A673 (cell line): ENCODE results near the gene ADGRL2. TPM values are rescaled to one million over a fixed set of nuclear protein-coding genes. Genes with fewer than 3 reads are reported as not detected.

Experiments used
- BruUV-seq: library from RNA; stranded (reverse); fragments of 400-500 nt; replicated peaks from 2 replicates; lab custom pipeline; 2021; lab: Mats Ljungman, UMichigan
- CTCF ChIA-PET: fragments of 300-600 bp; sonication (Branson Sonifier 250); formaldehyde crosslinking; loops from one replicate; lab custom pipeline; 2022; ENCODE audit warnings: antibody characterized with exemption; lab: Charles Lee
- POLR2A ChIA-PET: fragments of 300-600 bp; sonication (Branson Sonifier 250); formaldehyde crosslinking; loops from one replicate; lab custom pipeline; 2022; ENCODE audit warnings: antibody characterized with exemption; ENCODE audit not compliant: low non-redundant PET; lab: Charles Lee
- DNase-seq: peaks from one replicate; pipeline ENCODE4 v3.0.0-alpha.2; 2015; ENCODE audit warnings: low spot score
- H3K27ac ChIP-seq: fragments of 200-600 bp; sonication (generic); 2 replicates; pipeline ENCODE4 v1.5.1; 2016; ENCODE audit warnings: mixed run types, low read depth, mild to moderate bottlenecking, mixed read lengths, antibody characterized with exemption, low read length; ENCODE audit not compliant: poor library complexity, severe bottlenecking
- H3K27me3 ChIP-seq: fragments of 200-600 bp; sonication (generic); replicated peaks from 2 replicates; pipeline ENCODE4 v1.6.1; 2017; ENCODE audit warnings: mixed run types, low read depth, mild to moderate bottlenecking, mixed read lengths, antibody characterized with exemption, low read length; ENCODE audit not compliant: insufficient read depth, poor library complexity
- H3K36me3 ChIP-seq: fragments of 200-600 bp; sonication (generic); 2 replicates; pipeline ENCODE4 v1.6.1; 2016; ENCODE audit warnings: mixed run types, mild to moderate bottlenecking, mixed read lengths, antibody characterized with exemption, low read length; ENCODE audit not compliant: insufficient read depth, poor library complexity, severe bottlenecking
- H3K4me1 ChIP-seq: fragments of 200-600 bp; sonication (generic); 2 replicates; pipeline ENCODE4 v1.6.1; 2017; ENCODE audit warnings: mixed run types, mild to moderate bottlenecking, mixed read lengths, antibody characterized with exemption, low read length; ENCODE audit not compliant: insufficient read depth, poor library complexity, severe bottlenecking
- H3K4me3 ChIP-seq: fragments of 200-600 bp; sonication (generic); 2 replicates; pipeline ENCODE4 v1.5.1; 2016; ENCODE audit warnings: low read depth, mixed run types, mild to moderate bottlenecking, mixed read lengths, low read length; ENCODE audit not compliant: poor library complexity, severe bottlenecking
- H3K9me3 ChIP-seq: fragments of 200-600 bp; sonication (generic); 2 replicates; pipeline ENCODE4 v1.6.1; 2016; ENCODE audit warnings: mixed run types, low read depth, mild to moderate bottlenecking, mixed read lengths, antibody characterized with exemption, low read length; ENCODE audit not compliant: poor library complexity, severe bottlenecking
- CTCF ChIP-seq: fragments of 300-800, 200-600 bp; sonication (generic); conservative IDR thresholded peaks from 2 replicates; pipeline ENCODE4 v1.5.1; 2017; ENCODE audit warnings: low read depth, mild to moderate bottlenecking, antibody characterized with exemption, low read length, moderate library complexity, mixed read lengths
- EZH2 ChIP-seq: fragments of 200-600 bp; sonication (generic); IDR thresholded peaks from 2 replicates; pipeline ENCODE4 v1.6.1; 2017; ENCODE audit warnings: borderline replicate concordance, low read depth, mild to moderate bottlenecking, mixed read lengths, antibody characterized with exemption, low read length; ENCODE audit not compliant: poor library complexity, severe bottlenecking
- intact Hi-C: fragments of 100-400 bp; cut with micrococcal nuclease; formaldehyde crosslinking; loops from one replicate; pipeline ENCODE4 v1.10.0; 2022; ENCODE audit not compliant: unreplicated experiment
- total RNA-seq: library from RNA; stranded (reverse); gene quantifications from 2 replicates; pipeline ENCODE4 v1.2.3, GENCODE V29; 2021

The ADGRL2 gene
- total RNA-seq, 1 experiment from 2014 or later, result 1.5 TPM

GRCh38 chr1:81990241-81990640 is 189.5 kb downstream of the ADGRL2 start:
- intact Hi-C loops, result no loop called here
- Histone ChIP-seq H3K9me3 (no peaks in the 10 kb centered on the region), H3K4me3 (no peak overlapping the region), H3K36me3 (no peaks in the 10 kb centered on the region), H3K4me1 (no peaks in the 10 kb centered on the region), H3K27me3 (no peaks in the 10 kb centered on the region), H3K27ac (no peak overlapping the region)
- BruUV-seq, result no TSS peak
- ChIA-PET CTCF (no interaction called here), POLR2A (no interaction called here)
- DNase-seq, result no peak
- TF ChIP-seq EZH2 (no peak), CTCF (no peak)

GRCh38 chr1:81998165-81998564 is 197.4 kb downstream of the ADGRL2 start:
- CTCF ChIA-PET, result no interaction called here
- POLR2A ChIA-PET, result no interaction called here
- no peak overlapping the region for H3K27ac ChIP-seq
- TF ChIP-seq EZH2, result no peak
- TF ChIP-seq CTCF, result no peak
- DNase-seq, result no peak
- no peaks in the 10 kb centered on the region for H3K4me1 ChIP-seq
- H3K9me3 ChIP-seq, result no peaks in the 10 kb centered on the region
- H3K4me3 ChIP-seq, result no peak overlapping the region
- H3K36me3 ChIP-seq, result no peaks in the 10 kb centered on the region
- no peaks in the 10 kb centered on the region for H3K27me3 ChIP-seq
- no TSS peak for BruUV-seq
- intact Hi-C loops, result no loop called here

- no peaks in the 10 kb centered on the region for H3K9me3 ChIP-seq
- no TSS peak for BruUV-seq
- TF ChIP-seq EZH2 (no peak), CTCF (no peak)
- DNase-seq, result no peak
- no peaks in the 10 kb centered on the region for H3K4me1 ChIP-seq
- CTCF ChIA-PET, result no interaction called here
- no peak overlapping the region for H3K4me3 ChIP-seq
- POLR2A ChIA-PET, result interaction anchor here (0.6 kb wide), 1 partner anchor 39 kb away, joined by 6 read pairs; no protein-coding TSS in a partner anchor
- intact Hi-C loops, result no loop called here
- no peaks in the 10 kb centered on the region for H3K27me3 ChIP-seq
- H3K36me3 ChIP-seq, result no peaks in the 10 kb centered on the region
- H3K27ac ChIP-seq, result no peak overlapping the region
These were observed 198.6 kb downstream of the ADGRL2 start for GRCh38 chr1:81999364-81999763.
